ENCODE results near the gene CFAP52. TPM values are rescaled to one million over a fixed set of nuclear protein-coding genes. Genes with fewer than 3 reads are reported as not detected.

CFAP52 gene
- total and polyA plus RNA-seq, 2 experiments from 2014 or later: not detected

DNA sequence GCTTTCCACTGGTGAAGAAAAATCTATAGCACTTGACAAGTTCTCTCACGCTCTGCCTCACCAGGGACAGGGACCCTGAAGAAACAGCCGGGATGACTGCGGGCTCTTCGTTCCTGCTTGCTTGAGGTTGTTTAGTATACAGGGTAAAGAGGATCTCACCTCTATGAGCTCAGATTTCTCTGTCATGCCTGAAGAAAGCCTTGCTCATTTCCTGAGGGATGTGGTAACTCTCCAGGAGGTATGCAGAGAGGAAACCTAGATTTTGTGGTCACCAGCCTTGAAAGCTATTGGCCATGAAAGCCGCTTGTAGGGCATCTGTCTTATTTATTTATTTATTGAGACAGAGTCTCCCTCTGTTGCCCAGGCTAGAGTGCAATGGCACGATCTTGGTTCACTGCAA is 92.1 kb downstream of the CFAP52 start (continued):
- TF ChIP-seq, protein P1, sequence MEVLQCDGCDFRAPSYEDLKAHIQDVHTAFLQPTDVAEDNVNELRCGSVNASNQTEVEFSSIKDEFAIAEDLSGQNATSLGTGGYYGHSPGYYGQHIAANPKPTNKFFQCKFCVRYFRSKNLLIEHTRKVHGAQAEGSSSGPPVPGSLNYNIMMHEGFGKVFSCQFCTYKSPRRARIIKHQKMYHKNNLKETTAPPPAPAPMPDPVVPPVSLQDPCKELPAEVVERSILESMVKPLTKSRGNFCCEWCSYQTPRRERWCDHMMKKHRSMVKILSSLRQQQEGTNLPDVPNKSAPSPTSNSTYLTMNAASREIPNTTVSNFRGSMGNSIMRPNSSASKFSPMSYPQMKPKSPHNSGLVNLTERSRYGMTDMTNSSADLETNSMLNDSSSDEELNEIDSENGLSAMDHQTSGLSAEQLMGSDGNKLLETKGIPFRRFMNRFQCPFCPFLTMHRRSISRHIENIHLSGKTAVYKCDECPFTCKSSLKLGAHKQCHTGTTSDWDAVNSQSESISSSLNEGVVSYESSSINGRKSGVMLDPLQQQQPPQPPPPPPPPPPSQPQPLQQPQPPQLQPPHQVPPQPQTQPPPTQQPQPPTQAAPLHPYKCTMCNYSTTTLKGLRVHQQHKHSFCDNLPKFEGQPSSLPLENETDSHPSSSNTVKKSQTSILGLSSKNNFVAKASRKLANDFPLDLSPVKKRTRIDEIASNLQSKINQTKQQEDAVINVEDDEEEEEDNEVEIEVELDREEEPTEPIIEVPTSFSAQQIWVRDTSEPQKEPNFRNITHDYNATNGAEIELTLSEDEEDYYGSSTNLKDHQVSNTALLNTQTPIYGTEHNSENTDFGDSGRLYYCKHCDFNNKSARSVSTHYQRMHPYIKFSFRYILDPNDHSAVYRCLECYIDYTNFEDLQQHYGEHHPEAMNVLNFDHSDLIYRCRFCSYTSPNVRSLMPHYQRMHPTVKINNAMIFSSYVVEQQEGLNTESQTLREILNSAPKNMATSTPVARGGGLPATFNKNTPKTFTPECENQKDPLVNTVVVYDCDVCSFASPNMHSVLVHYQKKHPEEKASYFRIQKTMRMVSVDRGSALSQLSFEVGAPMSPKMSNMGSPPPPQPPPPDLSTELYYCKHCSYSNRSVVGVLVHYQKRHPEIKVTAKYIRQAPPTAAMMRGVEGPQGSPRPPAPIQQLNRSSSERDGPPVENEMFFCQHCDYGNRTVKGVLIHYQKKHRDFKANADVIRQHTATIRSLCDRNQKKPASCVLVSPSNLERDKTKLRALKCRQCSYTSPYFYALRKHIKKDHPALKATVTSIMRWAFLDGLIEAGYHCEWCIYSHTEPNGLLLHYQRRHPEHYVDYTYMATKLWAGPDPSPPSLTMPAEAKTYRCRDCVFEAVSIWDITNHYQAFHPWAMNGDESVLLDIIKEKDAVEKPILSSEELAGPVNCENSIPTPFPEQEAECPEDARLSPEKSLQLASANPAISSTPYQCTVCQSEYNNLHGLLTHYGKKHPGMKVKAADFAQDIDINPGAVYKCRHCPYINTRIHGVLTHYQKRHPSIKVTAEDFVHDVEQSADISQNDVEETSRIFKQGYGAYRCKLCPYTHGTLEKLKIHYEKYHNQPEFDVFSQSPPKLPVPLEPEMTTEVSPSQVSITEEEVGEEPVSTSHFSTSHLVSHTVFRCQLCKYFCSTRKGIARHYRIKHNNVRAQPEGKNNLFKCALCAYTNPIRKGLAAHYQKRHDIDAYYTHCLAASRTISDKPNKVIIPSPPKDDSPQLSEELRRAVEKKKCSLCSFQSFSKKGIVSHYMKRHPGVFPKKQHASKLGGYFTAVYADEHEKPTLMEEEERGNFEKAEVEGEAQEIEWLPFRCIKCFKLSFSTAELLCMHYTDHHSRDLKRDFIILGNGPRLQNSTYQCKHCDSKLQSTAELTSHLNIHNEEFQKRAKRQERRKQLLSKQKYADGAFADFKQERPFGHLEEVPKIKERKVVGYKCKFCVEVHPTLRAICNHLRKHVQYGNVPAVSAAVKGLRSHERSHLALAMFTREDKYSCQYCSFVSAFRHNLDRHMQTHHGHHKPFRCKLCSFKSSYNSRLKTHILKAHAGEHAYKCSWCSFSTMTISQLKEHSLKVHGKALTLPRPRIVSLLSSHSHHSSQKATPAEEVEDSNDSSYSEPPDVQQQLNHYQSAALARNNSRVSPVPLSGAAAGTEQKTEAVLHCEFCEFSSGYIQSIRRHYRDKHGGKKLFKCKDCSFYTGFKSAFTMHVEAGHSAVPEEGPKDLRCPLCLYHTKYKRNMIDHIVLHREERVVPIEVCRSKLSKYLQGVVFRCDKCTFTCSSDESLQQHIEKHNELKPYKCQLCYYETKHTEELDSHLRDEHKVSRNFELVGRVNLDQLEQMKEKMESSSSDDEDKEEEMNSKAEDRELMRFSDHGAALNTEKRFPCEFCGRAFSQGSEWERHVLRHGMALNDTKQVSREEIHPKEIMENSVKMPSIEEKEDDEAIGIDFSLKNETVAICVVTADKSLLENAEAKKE (CRISPR knock-in tag; IDR thresholded peaks at IDR 0.05): no peak
- TF ChIP-seq POLR2AphosphoS5 (IDR thresholded peaks at IDR 0.05; ENCODE audit: low read depth) (no peak), STAT1 (IDR thresholded peaks at IDR 0.05; ENCODE audit: unreplicated experiment) (no peak), EZH2phosphoT487 (IDR thresholded peaks at IDR 0.05; ENCODE audit: unreplicated experiment) (no peak), JUNB (IDR thresholded peaks at IDR 0.05; ENCODE audit: unreplicated experiment) (no peak), EZH2 (IDR thresholded peaks at IDR 0.05; ENCODE audit: low read depth, unreplicated experiment) (no peak)
- TF ChIP-seq, protein P2, sequence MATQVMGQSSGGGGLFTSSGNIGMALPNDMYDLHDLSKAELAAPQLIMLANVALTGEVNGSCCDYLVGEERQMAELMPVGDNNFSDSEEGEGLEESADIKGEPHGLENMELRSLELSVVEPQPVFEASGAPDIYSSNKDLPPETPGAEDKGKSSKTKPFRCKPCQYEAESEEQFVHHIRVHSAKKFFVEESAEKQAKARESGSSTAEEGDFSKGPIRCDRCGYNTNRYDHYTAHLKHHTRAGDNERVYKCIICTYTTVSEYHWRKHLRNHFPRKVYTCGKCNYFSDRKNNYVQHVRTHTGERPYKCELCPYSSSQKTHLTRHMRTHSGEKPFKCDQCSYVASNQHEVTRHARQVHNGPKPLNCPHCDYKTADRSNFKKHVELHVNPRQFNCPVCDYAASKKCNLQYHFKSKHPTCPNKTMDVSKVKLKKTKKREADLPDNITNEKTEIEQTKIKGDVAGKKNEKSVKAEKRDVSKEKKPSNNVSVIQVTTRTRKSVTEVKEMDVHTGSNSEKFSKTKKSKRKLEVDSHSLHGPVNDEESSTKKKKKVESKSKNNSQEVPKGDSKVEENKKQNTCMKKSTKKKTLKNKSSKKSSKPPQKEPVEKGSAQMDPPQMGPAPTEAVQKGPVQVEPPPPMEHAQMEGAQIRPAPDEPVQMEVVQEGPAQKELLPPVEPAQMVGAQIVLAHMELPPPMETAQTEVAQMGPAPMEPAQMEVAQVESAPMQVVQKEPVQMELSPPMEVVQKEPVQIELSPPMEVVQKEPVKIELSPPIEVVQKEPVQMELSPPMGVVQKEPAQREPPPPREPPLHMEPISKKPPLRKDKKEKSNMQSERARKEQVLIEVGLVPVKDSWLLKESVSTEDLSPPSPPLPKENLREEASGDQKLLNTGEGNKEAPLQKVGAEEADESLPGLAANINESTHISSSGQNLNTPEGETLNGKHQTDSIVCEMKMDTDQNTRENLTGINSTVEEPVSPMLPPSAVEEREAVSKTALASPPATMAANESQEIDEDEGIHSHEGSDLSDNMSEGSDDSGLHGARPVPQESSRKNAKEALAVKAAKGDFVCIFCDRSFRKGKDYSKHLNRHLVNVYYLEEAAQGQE (IDR thresholded peaks at IDR 0.05; ENCODE audit: unreplicated experiment): no peak
- TF ChIP-seq, protein P3, sequence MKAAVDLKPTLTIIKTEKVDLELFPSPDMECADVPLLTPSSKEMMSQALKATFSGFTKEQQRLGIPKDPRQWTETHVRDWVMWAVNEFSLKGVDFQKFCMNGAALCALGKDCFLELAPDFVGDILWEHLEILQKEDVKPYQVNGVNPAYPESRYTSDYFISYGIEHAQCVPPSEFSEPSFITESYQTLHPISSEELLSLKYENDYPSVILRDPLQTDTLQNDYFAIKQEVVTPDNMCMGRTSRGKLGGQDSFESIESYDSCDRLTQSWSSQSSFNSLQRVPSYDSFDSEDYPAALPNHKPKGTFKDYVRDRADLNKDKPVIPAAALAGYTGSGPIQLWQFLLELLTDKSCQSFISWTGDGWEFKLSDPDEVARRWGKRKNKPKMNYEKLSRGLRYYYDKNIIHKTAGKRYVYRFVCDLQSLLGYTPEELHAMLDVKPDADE (IDR thresholded peaks at IDR 0.05): no peak
- TF ChIP-seq, protein P4, sequence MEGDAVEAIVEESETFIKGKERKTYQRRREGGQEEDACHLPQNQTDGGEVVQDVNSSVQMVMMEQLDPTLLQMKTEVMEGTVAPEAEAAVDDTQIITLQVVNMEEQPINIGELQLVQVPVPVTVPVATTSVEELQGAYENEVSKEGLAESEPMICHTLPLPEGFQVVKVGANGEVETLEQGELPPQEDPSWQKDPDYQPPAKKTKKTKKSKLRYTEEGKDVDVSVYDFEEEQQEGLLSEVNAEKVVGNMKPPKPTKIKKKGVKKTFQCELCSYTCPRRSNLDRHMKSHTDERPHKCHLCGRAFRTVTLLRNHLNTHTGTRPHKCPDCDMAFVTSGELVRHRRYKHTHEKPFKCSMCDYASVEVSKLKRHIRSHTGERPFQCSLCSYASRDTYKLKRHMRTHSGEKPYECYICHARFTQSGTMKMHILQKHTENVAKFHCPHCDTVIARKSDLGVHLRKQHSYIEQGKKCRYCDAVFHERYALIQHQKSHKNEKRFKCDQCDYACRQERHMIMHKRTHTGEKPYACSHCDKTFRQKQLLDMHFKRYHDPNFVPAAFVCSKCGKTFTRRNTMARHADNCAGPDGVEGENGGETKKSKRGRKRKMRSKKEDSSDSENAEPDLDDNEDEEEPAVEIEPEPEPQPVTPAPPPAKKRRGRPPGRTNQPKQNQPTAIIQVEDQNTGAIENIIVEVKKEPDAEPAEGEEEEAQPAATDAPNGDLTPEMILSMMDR (conservative IDR thresholded peaks at IDR 0.05; ENCODE audit: low read depth in 2 of 2): no peak
